SU-DHL-6 (cell line): Measurements from ENCODE around the gene SPAG7.
A peak's percentile ranks its signal among the peaks of the same experiment; 100 is the strongest.

Source experiments
- H2AFZ ChIP-seq: fragments of 200-600 bp; sonication (generic); 2 replicates; pipeline ENCODE4 v1.6.1; 2014; ENCODE audit warnings: low read depth, mild to moderate bottlenecking, moderate library complexity, mixed read lengths, antibody characterized with exemption, low read length; ENCODE audit not compliant: severe bottlenecking
- H3F3A ChIP-seq: fragments of 200-600 bp; shearing (Covaris generic); 2 replicates; pipeline ENCODE4 v1.6.0; 2016; ENCODE audit warnings: antibody characterized with exemption, mild to moderate bottlenecking; ENCODE audit not compliant: insufficient read depth
- H3K27ac ChIP-seq: fragments of 200-600 bp; sonication (generic); 2 replicates; pipeline ENCODE4 v1.5.1; 2016; ENCODE audit warnings: low read depth, mild to moderate bottlenecking, low read length, moderate library complexity, mixed read lengths
- H3K27me3 ChIP-seq: fragments of 200-600 bp; sonication (generic), shearing (Covaris generic); 2 replicates; pipeline ENCODE4 v1.6.0; 2014; ENCODE audit warnings: mild to moderate bottlenecking, low read length
- H3K36me3 ChIP-seq: fragments of 200-600 bp; sonication (generic); 2 replicates; pipeline ENCODE4 v1.6.1; 2014; ENCODE audit warnings: mild to moderate bottlenecking, low read length, mixed read lengths
- H3K4me2 ChIP-seq: fragments of 300-600, 200-600 bp; shearing (Covaris generic), sonication (generic); 2 replicates; pipeline ENCODE4 v1.6.0; 2014; ENCODE audit warnings: low read length, low read depth, mild to moderate bottlenecking; ENCODE audit not compliant: poor library complexity, severe bottlenecking
- H3K4me3 ChIP-seq: fragments of 200-600 bp; sonication (generic); 2 replicates; pipeline ENCODE4 v1.5.1; 2014; ENCODE audit warnings: antibody characterized with exemption, low read length, mild to moderate bottlenecking, mixed read lengths; ENCODE audit not compliant: insufficient read depth, poor library complexity, severe bottlenecking
- H3K79me2 ChIP-seq: fragments of 200-600 bp; sonication (generic); 2 replicates; pipeline ENCODE4 v1.6.1; 2014; ENCODE audit warnings: mild to moderate bottlenecking, low read length, moderate library complexity; ENCODE audit not compliant: insufficient read depth
- H3K9ac ChIP-seq: fragments of 200-600 bp; sonication (generic); 2 replicates; pipeline ENCODE4 v1.7.0; 2014; ENCODE audit warnings: mild to moderate bottlenecking, low read length
- H3K9me2 ChIP-seq: fragments of 200-600 bp; sonication (generic); replicated peaks from 2 replicates; pipeline ENCODE4 v1.6.1; 2014; ENCODE audit warnings: low read length; ENCODE audit not compliant: insufficient read depth
- H3K9me3 ChIP-seq: fragments of 200-600 bp; sonication (generic); 2 replicates; pipeline ENCODE4 v1.6.1; 2014; ENCODE audit warnings: low read length, mixed read lengths; ENCODE audit not compliant: insufficient read depth
- H4K20me1 ChIP-seq: fragments of 200-600 bp; sonication (generic); 2 replicates; pipeline ENCODE4 v1.6.1; 2014; ENCODE audit warnings: low read depth, mild to moderate bottlenecking, antibody characterized with exemption, low read length, moderate library complexity, mixed read lengths
- EZH2phosphoT487 ChIP-seq: fragments of 200-600 bp; sonication (generic), shearing (Covaris generic); conservative IDR thresholded peaks from 2 replicates; pipeline ENCODE4 v1.6.1; 2018; ENCODE audit warnings: mild to moderate bottlenecking, antibody characterized with exemption, low read length, moderate library complexity, mixed read lengths
- TF ChIP-seq, protein P1 (sequence below): fragments of 200-600 bp; sonication (generic); IDR thresholded peaks from one replicate; pipeline ENCODE4 v1.5.1; 2017; ENCODE audit warnings: antibody characterized with exemption, mild to moderate bottlenecking, low read length, moderate library complexity; ENCODE audit not compliant: insufficient read depth, poor library complexity, severe bottlenecking

Gene SPAG7

GRCh38 chr17:4941319-4941610 lies 26.4 kb downstream of the SPAG7 start:
- H3K9me2 ChIP-seq = no peaks in the 10 kb centered on the region
- no peaks in the 10 kb centered on the region for H3K27me3 ChIP-seq
- H3F3A ChIP-seq = peaks cover 49% of the 10 kb centered on the region
- TF ChIP-seq, protein P1, sequence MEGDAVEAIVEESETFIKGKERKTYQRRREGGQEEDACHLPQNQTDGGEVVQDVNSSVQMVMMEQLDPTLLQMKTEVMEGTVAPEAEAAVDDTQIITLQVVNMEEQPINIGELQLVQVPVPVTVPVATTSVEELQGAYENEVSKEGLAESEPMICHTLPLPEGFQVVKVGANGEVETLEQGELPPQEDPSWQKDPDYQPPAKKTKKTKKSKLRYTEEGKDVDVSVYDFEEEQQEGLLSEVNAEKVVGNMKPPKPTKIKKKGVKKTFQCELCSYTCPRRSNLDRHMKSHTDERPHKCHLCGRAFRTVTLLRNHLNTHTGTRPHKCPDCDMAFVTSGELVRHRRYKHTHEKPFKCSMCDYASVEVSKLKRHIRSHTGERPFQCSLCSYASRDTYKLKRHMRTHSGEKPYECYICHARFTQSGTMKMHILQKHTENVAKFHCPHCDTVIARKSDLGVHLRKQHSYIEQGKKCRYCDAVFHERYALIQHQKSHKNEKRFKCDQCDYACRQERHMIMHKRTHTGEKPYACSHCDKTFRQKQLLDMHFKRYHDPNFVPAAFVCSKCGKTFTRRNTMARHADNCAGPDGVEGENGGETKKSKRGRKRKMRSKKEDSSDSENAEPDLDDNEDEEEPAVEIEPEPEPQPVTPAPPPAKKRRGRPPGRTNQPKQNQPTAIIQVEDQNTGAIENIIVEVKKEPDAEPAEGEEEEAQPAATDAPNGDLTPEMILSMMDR = no peak
- TF ChIP-seq EZH2phosphoT487 = no peak
- H3K4me2 ChIP-seq = peak overlapping the region; percentile 97
- H3K9me3 ChIP-seq = no peaks in the 10 kb centered on the region
- H4K20me1 ChIP-seq = peaks cover 1% of the 10 kb centered on the region; the same call in 1 of the 2 replicates
- peaks cover 59% of the 10 kb centered on the region for H3K79me2 ChIP-seq
- H3K9ac ChIP-seq = peak overlapping the region; percentile 93
- H3K27ac ChIP-seq = peak overlapping the region; percentile 88
- H3K36me3 ChIP-seq = peaks cover 3% of the 10 kb centered on the region; the same call in 1 of the 2 replicates
- H3K4me3 ChIP-seq = peak overlapping the region; percentile 78
- no peak overlapping the region for H2AFZ ChIP-seq

DNA sequence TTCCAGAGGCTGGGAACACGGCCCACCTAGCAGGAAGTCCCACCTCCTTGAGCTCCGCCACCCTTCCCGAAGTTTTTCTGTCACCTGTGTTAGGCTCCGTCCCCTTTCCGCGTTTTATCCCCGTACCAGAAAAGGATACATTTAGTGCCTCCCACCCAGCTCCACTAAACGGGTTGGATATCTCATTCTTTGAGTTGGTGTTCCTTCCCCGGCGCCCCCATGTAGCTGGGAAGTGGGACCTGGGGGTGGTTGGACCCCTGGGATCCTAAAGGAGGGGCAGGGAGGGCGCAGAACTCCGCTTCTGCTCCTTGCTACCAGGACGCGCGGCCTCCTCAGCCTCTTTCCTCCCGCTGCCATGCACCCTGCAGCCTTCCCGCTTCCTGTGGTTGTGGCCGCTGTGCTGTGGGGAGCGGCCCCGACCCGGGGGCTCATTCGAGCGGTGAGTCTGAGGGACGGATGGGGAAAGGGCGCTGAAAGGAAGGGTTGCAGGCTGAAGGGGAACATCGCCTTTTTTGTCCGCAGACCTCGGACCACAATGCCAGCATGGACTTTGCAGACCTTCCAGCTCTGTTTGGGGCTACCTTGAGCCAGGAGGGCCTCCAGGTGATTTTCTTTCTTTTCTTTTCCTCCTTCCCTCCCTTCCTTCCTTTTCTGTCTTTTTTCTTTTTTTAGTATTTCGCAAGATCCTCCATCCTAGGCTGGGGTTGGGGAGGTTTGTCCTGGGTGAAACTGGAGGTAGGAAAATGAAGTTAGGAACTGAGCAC lies 26.9 kb downstream of the SPAG7 start:
- peaks cover 54% of the 10 kb centered on the region for H3K79me2 ChIP-seq
- peak overlapping the region; percentile 97 for H3K4me2 ChIP-seq
- TF ChIP-seq, protein P1 = no peak
- TF ChIP-seq EZH2phosphoT487 = no peak
- no peaks in the 10 kb centered on the region for H3K9me3 ChIP-seq
- H3K9ac ChIP-seq = peak overlapping the region; percentile 93
- peaks cover 43% of the 10 kb centered on the region for H3F3A ChIP-seq
- peak overlapping the region; percentile 78 for H3K4me3 ChIP-seq
- peak overlapping the region; percentile 88 for H3K27ac ChIP-seq
- no peaks in the 10 kb centered on the region for H4K20me1 ChIP-seq
- H2AFZ ChIP-seq = no peak overlapping the region
- H3K27me3 ChIP-seq = no peaks in the 10 kb centered on the region
- no peaks in the 10 kb centered on the region for H3K9me2 ChIP-seq
- H3K36me3 ChIP-seq = no peaks in the 10 kb centered on the region; the same call in 1 of the 2 replicates

DNA sequence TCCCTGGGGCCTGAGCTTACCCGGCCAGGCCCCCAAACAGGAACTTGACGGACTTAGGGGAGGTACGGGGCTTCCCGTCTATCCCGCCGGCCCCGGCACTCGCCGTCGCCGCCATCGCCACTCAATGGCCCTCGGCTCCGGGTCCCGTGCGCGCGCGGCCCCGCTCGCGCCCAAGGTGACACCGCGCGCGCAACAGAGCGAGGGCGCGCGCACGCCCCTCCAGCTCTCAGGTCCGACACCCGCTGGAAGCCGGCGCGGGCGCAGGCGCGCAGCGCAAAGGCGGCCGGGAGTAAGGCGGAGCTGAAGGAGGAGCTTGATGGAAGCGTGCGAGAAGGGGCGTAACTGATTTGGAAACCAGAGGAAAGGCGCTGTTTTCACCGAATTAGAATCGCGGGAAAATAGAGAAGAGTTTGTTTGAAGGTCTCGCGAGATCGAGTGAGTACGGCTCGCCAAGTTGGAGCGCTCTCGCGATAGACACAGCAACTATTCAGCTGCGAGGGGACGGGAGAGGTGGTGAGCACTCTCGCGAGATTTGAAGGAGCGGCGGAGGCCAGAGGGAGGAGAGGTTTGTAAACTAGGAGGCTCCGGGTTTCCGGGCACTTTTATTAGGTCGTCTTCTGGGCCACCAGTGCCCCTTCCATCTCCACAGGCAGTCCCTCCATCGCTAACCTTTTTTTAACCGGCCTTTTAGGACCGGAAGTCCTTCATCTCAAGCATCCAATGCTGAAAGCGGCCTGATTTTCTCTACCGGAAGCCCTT lies 27.6 kb downstream of the SPAG7 start, which contains the start of the genes RNF167 and SLC25A11:
Gene RNF167, plus strand, starts transcription at position 473 of the 759 bp plus-strand sequence. CDS start 642 bp downstream, outside the sequence.
Gene SLC25A11, minus strand, starts transcription at position 251 of the 759 bp plus-strand sequence. Its CDS starts 136 bp downstream, at position 115.
- Histone ChIP-seq H3K4me2 (peak within 1 kb of the TSS; percentile 97), H2AFZ (peak within 1 kb of the TSS; percentile 50), H3K27me3 (no peaks in the 10 kb centered on the region), H3K4me3 (peak within 1 kb of the TSS; percentile 83), H3F3A (peaks cover 36% of the 10 kb centered on the region), H3K27ac (peak within 1 kb of the TSS; percentile 88), H3K36me3 (no peaks in the 10 kb centered on the region), H3K9ac (peak within 1 kb of the TSS; percentile 93), H4K20me1 (no peaks in the 10 kb centered on the region), H3K9me3 (no peaks in the 10 kb centered on the region), H3K9me2 (no peaks in the 10 kb centered on the region), H3K79me2 (peaks cover 48% of the 10 kb centered on the region)
- no peak for TF ChIP-seq EZH2phosphoT487
- TF ChIP-seq, protein P1 = no peak
